Neural progenitor cell (in vitro differentiated cells): Measurements from ENCODE around the gene TSPAN17.

ENCODE experiments used
- EZH2 ChIP-seq: fragments of 200-600 bp; sonication (generic); IDR thresholded peaks from 2 replicates; pipeline ENCODE4 v1.6.1; 2017; ENCODE audit warnings: antibody characterized with exemption, mild to moderate bottlenecking, moderate library complexity
- EZH2phosphoT487 ChIP-seq: fragments of 200-600 bp; sonication (generic); IDR thresholded peaks from 2 replicates; pipeline ENCODE4 v1.6.1; 2017; ENCODE audit warnings: antibody characterized with exemption
- TF ChIP-seq, protein P1 (sequence below): fragments of 200-600 bp; sonication (generic); IDR thresholded peaks from 2 replicates; pipeline ENCODE4 v1.5.1; 2017; ENCODE audit warnings: antibody characterized with exemption, mild to moderate bottlenecking

DNA sequence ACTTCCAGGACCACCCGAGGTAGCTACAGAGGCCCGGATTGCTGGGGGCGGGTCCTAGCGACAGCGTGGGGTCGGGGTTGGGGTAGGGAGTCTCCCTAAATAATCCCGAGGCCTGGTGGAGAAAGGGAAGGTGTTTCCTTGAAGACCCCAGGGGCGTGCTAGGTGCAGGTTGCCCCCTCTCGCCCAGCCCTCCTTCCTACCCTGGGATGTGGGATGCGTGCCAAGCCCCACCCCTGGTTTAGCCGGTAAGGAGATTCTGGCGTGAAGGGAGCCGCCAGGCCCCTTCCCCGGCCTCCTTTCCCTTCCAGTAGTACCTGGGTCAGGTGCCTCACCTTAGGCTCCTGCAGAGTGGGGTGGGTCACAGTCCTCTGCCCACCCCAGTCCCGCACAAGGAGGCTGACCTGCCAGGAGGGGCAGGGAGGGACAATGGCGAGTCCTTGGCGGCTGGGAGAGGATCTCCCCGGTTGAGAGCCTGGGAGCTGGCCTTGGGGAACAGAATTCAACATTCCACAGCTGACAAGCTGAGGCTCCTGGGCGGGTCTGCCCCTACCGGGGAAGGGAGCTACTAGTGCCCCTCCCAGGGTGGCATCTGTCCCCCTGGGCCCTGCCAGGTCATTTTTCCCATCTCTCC lies 674 bp downstream of the TSPAN17 start:
- TF ChIP-seq EZH2phosphoT487 (no peak), EZH2 (no peak)
- TF ChIP-seq, protein P1, sequence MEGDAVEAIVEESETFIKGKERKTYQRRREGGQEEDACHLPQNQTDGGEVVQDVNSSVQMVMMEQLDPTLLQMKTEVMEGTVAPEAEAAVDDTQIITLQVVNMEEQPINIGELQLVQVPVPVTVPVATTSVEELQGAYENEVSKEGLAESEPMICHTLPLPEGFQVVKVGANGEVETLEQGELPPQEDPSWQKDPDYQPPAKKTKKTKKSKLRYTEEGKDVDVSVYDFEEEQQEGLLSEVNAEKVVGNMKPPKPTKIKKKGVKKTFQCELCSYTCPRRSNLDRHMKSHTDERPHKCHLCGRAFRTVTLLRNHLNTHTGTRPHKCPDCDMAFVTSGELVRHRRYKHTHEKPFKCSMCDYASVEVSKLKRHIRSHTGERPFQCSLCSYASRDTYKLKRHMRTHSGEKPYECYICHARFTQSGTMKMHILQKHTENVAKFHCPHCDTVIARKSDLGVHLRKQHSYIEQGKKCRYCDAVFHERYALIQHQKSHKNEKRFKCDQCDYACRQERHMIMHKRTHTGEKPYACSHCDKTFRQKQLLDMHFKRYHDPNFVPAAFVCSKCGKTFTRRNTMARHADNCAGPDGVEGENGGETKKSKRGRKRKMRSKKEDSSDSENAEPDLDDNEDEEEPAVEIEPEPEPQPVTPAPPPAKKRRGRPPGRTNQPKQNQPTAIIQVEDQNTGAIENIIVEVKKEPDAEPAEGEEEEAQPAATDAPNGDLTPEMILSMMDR: no peak
